ENCODE results near the gene TMEM175.

DNA sequence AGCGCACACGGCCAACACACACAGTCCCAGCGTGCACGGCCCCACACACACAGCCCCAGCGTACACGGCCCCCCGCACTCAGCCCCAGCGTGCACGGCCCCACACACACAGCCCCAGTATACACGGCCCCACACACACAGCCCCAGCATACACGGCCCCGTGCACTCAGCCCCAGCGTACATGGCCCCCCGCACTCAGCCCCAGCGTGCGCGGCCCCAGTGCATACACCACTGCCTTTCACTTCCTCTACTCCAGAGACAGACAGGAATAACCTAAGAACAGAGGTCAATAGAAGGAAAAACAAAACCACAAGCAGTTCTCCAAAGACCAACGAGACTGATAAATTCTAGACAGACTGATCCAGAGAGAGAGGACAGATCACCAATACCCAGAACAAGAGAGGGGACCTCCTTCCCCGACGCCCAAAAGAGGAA lies 17.2 kb upstream of the TMEM175 start:
- TF ChIP-seq, protein P1, sequence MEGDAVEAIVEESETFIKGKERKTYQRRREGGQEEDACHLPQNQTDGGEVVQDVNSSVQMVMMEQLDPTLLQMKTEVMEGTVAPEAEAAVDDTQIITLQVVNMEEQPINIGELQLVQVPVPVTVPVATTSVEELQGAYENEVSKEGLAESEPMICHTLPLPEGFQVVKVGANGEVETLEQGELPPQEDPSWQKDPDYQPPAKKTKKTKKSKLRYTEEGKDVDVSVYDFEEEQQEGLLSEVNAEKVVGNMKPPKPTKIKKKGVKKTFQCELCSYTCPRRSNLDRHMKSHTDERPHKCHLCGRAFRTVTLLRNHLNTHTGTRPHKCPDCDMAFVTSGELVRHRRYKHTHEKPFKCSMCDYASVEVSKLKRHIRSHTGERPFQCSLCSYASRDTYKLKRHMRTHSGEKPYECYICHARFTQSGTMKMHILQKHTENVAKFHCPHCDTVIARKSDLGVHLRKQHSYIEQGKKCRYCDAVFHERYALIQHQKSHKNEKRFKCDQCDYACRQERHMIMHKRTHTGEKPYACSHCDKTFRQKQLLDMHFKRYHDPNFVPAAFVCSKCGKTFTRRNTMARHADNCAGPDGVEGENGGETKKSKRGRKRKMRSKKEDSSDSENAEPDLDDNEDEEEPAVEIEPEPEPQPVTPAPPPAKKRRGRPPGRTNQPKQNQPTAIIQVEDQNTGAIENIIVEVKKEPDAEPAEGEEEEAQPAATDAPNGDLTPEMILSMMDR (conservative IDR thresholded peaks at IDR 0.05; ENCODE audit: low read depth, low read length) = no peak
- TF ChIP-seq EZH2 (IDR thresholded peaks at IDR 0.05; ENCODE audit: low read length, unreplicated experiment) = no peak

All from PC-3 (cell line).